ENCODE results near the gene R3HDM2.

Gene R3HDM2

GRCh38 chr12:57461917-57462250, 31.0 kb upstream of the R3HDM2 start:
- no peak for DNase-seq (ENCODE audit: low read depth)
- peak overlapping the region; percentile 71 for H3K4me3 ChIP-seq (ENCODE audit: low read depth, low read length)
- no peak for TF ChIP-seq CTCF (IDR thresholded peaks at IDR 0.05; ENCODE audit: insufficient read depth, low read depth, low read length, missing control alignments)

GRCh38 chr12:57461276-57461916, 30.6 kb upstream of the R3HDM2 start:
- no peak for DNase-seq (ENCODE audit: low read depth)
- peak overlapping the region; percentile 71 for H3K4me3 ChIP-seq (ENCODE audit: low read depth, low read length)
- TF ChIP-seq CTCF (IDR thresholded peaks at IDR 0.05; ENCODE audit: insufficient read depth, low read depth, low read length, missing control alignments), result no peak

GRCh38 chr12:57460841-57461275, 30.0 kb upstream of the R3HDM2 start:
- peak overlapping the region; percentile 71 for H3K4me3 ChIP-seq (ENCODE audit: low read depth, low read length)
- no peak for DNase-seq (ENCODE audit: low read depth)
- no peak for TF ChIP-seq CTCF (IDR thresholded peaks at IDR 0.05; ENCODE audit: insufficient read depth, low read depth, low read length, missing control alignments)

- TF ChIP-seq CTCF (IDR thresholded peaks at IDR 0.05; ENCODE audit: insufficient read depth, low read depth, low read length, missing control alignments), result no peak
- H3K4me3 ChIP-seq (ENCODE audit: low read depth, low read length), result no peak overlapping the region
- no peak for DNase-seq (ENCODE audit: low read depth)
Observed at GRCh38 chr12:57460468-57460784, 29.6 kb upstream of the R3HDM2 start.

GRCh38 chr12:57459750-57460467, 29.1 kb upstream of the R3HDM2 start, which contains the start of gene GLI1:
GLI1 (plus strand) TSS chr12:57459785; CDS start chr12:57463692, 3,907 bp downstream.
- peak within 1 kb of the TSS; percentile 61 for H3K4me3 ChIP-seq (ENCODE audit: low read depth, low read length)
- TF ChIP-seq CTCF (IDR thresholded peaks at IDR 0.05; ENCODE audit: insufficient read depth, low read depth, low read length, missing control alignments), result no peak
- DNase-seq (ENCODE audit: low read depth), result no peak

- TF ChIP-seq CTCF (IDR thresholded peaks at IDR 0.05; ENCODE audit: insufficient read depth, low read depth, low read length, missing control alignments), result peak; percentile 94
- peak; percentile 97 for DNase-seq (ENCODE audit: low read depth)
- H3K4me3 ChIP-seq (ENCODE audit: low read depth, low read length), result peak overlapping the region; percentile 61
Observed at GRCh38 chr12:57459055-57459749, 28.4 kb upstream of the R3HDM2 start.

All from GM12865 (cell line).